ENCODE measurements around the gene COL1A1.

The COL1A1 gene

DNA sequence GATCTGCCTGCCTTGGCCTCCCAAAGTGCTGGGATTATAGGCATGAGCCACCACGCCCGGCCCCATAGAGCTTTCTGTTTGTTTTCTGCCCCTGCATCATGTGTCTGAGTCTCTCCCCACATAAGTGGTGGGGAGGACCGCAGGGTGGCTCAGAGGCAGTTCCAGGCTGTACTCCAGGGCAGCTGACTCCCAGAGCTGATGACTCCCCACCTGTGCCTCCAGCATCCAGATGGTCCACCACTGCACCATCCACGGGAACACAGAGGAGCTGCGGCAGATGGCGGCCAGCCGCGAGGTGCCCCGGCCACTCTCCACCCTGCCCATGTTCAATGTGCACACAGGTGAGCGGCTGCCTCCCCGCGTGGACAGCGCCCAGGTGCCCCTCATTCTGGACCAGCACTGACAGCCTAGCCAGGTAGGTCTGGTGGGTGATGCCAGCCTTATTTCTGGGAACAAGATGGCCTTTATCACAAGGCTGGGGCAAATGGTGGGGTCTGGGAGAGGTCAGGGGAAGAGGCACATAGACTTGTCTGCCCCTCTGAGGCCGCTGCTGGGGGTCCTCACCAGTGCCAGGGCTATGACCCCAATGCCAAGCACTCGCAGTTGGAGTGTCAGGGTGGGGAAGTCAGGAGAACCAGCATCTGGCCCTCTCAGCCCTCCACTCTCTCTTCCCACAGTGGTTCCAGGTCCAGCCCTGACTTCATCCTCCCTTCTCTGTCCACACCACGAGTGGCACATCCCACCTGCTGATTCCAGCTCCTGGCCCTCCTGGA, 26.2 kb downstream of the COL1A1 start:
- Histone ChIP-seq H3K9me3 (ENCODE audit: control insufficient read depth, insufficient read depth, low read depth, low read length) (no peaks in the 10 kb centered on the region), H3K27me3 (ENCODE audit: control insufficient read depth, insufficient read depth, low read length) (no peaks in the 10 kb centered on the region), H3K4me1 (ENCODE audit: control insufficient read depth, insufficient read depth, low read length) (peaks cover 32% of the 10 kb centered on the region), H3K9ac (ENCODE audit: low read length) (no peak overlapping the region), H3K4me3 (ENCODE audit: low read depth, low read length) (no peak overlapping the region), H3K27ac (ENCODE audit: low read depth, low read length) (no peak overlapping the region), H3K36me3 (ENCODE audit: control insufficient read depth, insufficient read depth, low read length) (no peaks in the 10 kb centered on the region)

- Histone ChIP-seq H3K9ac (ENCODE audit: low read length) (no peak overlapping the region), H3K9me3 (ENCODE audit: control insufficient read depth, insufficient read depth, low read depth, low read length) (no peaks in the 10 kb centered on the region), H3K27me3 (ENCODE audit: control insufficient read depth, insufficient read depth, low read length) (no peaks in the 10 kb centered on the region), H3K27ac (ENCODE audit: low read depth, low read length) (no peak overlapping the region), H3K36me3 (ENCODE audit: control insufficient read depth, insufficient read depth, low read length) (no peaks in the 10 kb centered on the region), H3K4me1 (ENCODE audit: control insufficient read depth, insufficient read depth, low read length) (peaks cover 32% of the 10 kb centered on the region), H3K4me3 (ENCODE audit: low read depth, low read length) (no peak overlapping the region)
These were observed 27.0 kb downstream of the COL1A1 start for GRCh38 chr17:50174444-50174843.

GRCh38 chr17:50173335-50173941, 28.0 kb downstream of the COL1A1 start:
- Histone ChIP-seq H3K36me3 (ENCODE audit: control insufficient read depth, insufficient read depth, low read length) (no peaks in the 10 kb centered on the region), H3K4me3 (ENCODE audit: low read depth, low read length) (no peak overlapping the region), H3K27me3 (ENCODE audit: control insufficient read depth, insufficient read depth, low read length) (no peaks in the 10 kb centered on the region), H3K27ac (ENCODE audit: low read depth, low read length) (no peak overlapping the region), H3K9me3 (ENCODE audit: control insufficient read depth, insufficient read depth, low read depth, low read length) (no peaks in the 10 kb centered on the region), H3K9ac (ENCODE audit: low read length) (no peak overlapping the region), H3K4me1 (ENCODE audit: control insufficient read depth, insufficient read depth, low read length) (peaks cover 28% of the 10 kb centered on the region)

DNA sequence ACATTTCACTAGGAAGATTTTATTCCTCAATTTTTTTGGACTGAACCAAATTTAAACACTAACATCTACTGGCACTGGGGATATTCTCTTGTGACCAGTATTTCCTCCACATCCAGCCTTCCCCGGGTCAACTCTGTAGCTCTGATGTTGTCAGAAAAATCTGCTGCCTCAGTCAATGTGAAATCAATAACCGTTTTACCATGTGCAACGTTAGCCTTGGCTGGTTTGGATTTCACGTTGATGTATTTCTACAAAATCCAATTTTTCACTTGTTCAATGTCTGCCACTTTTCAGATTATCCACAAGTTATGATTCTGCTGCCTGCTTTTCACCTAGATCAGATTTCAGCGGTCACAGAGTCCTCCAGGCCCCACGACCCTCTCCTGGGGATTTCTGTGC, 28.5 kb downstream of the COL1A1 start:
- no peaks in the 10 kb centered on the region for H3K36me3 ChIP-seq (ENCODE audit: control insufficient read depth, insufficient read depth, low read length)
- H3K9ac ChIP-seq (ENCODE audit: low read length) = no peak overlapping the region
- no peak overlapping the region for H3K4me3 ChIP-seq (ENCODE audit: low read depth, low read length)
- no peak overlapping the region for H3K27ac ChIP-seq (ENCODE audit: low read depth, low read length)
- H3K4me1 ChIP-seq (ENCODE audit: control insufficient read depth, insufficient read depth, low read length) = peaks cover 28% of the 10 kb centered on the region
- no peaks in the 10 kb centered on the region for H3K9me3 ChIP-seq (ENCODE audit: control insufficient read depth, insufficient read depth, low read depth, low read length)
- no peaks in the 10 kb centered on the region for H3K27me3 ChIP-seq (ENCODE audit: control insufficient read depth, insufficient read depth, low read length)

- Histone ChIP-seq H3K27ac (ENCODE audit: low read depth, low read length) (no peak overlapping the region), H3K4me3 (ENCODE audit: low read depth, low read length) (no peak overlapping the region), H3K27me3 (ENCODE audit: control insufficient read depth, insufficient read depth, low read length) (no peaks in the 10 kb centered on the region), H3K4me1 (ENCODE audit: control insufficient read depth, insufficient read depth, low read length) (peaks cover 28% of the 10 kb centered on the region), H3K36me3 (ENCODE audit: control insufficient read depth, insufficient read depth, low read length) (no peaks in the 10 kb centered on the region), H3K9me3 (ENCODE audit: control insufficient read depth, insufficient read depth, low read depth, low read length) (no peaks in the 10 kb centered on the region), H3K9ac (ENCODE audit: low read length) (no peak overlapping the region)
These were observed 29.3 kb downstream of the COL1A1 start for GRCh38 chr17:50172130-50172529.

GRCh38 chr17:50171371-50172071, 29.9 kb downstream of the COL1A1 start:
- Histone ChIP-seq H3K4me3 (ENCODE audit: low read depth, low read length) (no peak overlapping the region), H3K27me3 (ENCODE audit: control insufficient read depth, insufficient read depth, low read length) (no peaks in the 10 kb centered on the region), H3K9me3 (ENCODE audit: control insufficient read depth, insufficient read depth, low read depth, low read length) (no peaks in the 10 kb centered on the region), H3K4me1 (ENCODE audit: control insufficient read depth, insufficient read depth, low read length) (peaks cover 26% of the 10 kb centered on the region), H3K9ac (ENCODE audit: low read length) (no peak overlapping the region), H3K36me3 (ENCODE audit: control insufficient read depth, insufficient read depth, low read length) (no peaks in the 10 kb centered on the region), H3K27ac (ENCODE audit: low read depth, low read length) (no peak overlapping the region)

DNA sequence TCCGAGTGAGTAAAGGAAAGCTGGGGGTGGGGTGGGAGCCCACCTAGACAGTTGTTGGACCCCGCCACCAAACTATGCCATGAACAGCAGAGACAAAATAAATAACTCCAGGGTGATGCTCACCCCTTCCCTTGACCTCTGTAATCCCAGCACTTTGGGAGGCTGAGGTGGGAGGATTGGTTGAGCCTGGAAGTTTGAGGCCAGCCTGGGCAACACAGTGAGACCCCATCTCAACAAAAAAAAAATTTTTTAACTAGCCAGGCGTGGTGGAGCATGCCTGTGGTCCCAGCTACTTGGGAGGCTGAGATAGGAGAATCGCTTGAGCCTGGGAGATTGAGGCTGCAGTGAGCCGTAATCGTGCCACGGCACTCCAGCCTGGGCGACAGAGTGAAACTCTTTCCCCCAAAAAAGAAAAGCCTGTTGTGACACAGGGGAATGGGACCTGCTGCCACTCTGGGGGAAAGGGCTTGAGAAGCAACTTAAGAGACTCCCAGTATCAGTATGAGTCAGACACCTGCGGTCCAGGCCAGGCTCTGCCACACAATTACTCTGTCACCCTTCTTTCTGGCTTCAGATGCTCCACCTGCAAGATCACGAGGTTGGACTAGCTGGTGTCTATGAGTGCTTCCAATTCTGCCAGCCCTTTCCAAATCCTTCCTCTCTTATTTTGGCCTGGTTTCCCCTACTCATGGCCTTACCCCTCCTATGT, 30.6 kb downstream of the COL1A1 start:
- no peak overlapping the region for H3K9ac ChIP-seq (ENCODE audit: low read length)
- peaks cover 32% of the 10 kb centered on the region for H3K4me1 ChIP-seq (ENCODE audit: control insufficient read depth, insufficient read depth, low read length)
- H3K9me3 ChIP-seq (ENCODE audit: control insufficient read depth, insufficient read depth, low read depth, low read length) = no peaks in the 10 kb centered on the region
- no peaks in the 10 kb centered on the region for H3K36me3 ChIP-seq (ENCODE audit: control insufficient read depth, insufficient read depth, low read length)
- H3K4me3 ChIP-seq (ENCODE audit: low read depth, low read length) = no peak overlapping the region
- H3K27me3 ChIP-seq (ENCODE audit: control insufficient read depth, insufficient read depth, low read length) = no peaks in the 10 kb centered on the region
- no peak overlapping the region for H3K27ac ChIP-seq (ENCODE audit: low read depth, low read length)

DNA sequence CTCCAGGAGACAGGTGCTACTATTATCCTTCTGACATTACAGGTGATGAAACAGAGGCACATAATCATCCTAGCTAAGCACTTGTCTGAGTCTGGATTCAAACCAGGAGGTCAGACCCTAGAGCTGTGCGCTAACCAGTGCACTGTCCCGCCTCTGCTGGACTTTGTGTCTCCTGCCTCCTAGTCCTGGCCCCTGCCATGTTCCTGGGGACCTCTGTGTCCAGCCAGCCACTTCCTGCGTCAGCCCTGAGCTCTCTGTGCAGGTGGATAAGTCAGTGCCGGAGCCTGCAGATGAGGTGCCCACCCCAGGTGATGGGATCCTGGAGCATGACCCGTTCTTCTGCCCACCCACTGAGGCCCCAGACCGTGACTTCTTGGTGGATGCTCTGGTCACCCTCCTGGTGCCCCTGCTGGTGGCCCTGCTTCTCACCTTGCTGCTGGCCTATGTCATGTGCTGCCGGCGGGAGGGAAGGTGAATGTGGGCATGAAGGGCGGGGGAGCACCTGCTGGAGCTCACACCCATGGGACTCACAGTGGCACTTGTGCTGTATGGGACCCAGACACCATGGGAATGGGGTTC, 31.5 kb downstream of the COL1A1 start:
- H3K4me3 ChIP-seq (ENCODE audit: low read depth, low read length) = no peak overlapping the region
- no peaks in the 10 kb centered on the region for H3K36me3 ChIP-seq (ENCODE audit: control insufficient read depth, insufficient read depth, low read length)
- peaks cover 35% of the 10 kb centered on the region for H3K4me1 ChIP-seq (ENCODE audit: control insufficient read depth, insufficient read depth, low read length)
- H3K9me3 ChIP-seq (ENCODE audit: control insufficient read depth, insufficient read depth, low read depth, low read length) = no peaks in the 10 kb centered on the region
- no peak overlapping the region for H3K9ac ChIP-seq (ENCODE audit: low read length)
- H3K27ac ChIP-seq (ENCODE audit: low read depth, low read length) = no peak overlapping the region
- H3K27me3 ChIP-seq (ENCODE audit: control insufficient read depth, insufficient read depth, low read length) = no peaks in the 10 kb centered on the region

- H3K36me3 ChIP-seq (ENCODE audit: control insufficient read depth, insufficient read depth, low read length) = no peaks in the 10 kb centered on the region
- peaks cover 35% of the 10 kb centered on the region for H3K4me1 ChIP-seq (ENCODE audit: control insufficient read depth, insufficient read depth, low read length)
- H3K9me3 ChIP-seq (ENCODE audit: control insufficient read depth, insufficient read depth, low read depth, low read length) = no peaks in the 10 kb centered on the region
- no peak overlapping the region for H3K9ac ChIP-seq (ENCODE audit: low read length)
- H3K27ac ChIP-seq (ENCODE audit: low read depth, low read length) = no peak overlapping the region
- no peaks in the 10 kb centered on the region for H3K27me3 ChIP-seq (ENCODE audit: control insufficient read depth, insufficient read depth, low read length)
- H3K4me3 ChIP-seq (ENCODE audit: low read depth, low read length) = no peak overlapping the region
These were observed 32.2 kb downstream of the COL1A1 start for GRCh38 chr17:50169121-50169764.

DNA sequence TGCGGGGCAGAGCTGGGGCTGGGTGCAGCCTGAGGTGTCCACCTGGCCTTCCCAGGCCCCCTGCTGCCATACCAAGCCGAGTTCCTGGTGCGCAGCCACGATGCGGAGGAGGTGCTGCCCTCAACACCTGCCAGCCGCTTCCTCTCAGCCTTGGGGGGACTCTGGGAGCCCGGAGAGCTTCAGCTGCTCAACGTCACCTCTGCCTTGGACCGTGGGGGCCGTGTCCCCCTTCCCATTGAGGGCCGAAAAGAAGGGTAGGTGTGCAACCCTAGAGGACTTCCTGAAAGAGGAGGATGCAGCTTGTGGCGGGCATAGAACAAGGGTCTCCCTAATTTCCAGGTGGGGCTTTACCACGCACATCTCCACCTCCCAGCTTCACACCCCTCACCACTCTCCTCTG, 33.1 kb downstream of the COL1A1 start:
- Histone ChIP-seq H3K27me3 (ENCODE audit: control insufficient read depth, insufficient read depth, low read length) (no peaks in the 10 kb centered on the region), H3K4me3 (ENCODE audit: low read depth, low read length) (no peak overlapping the region), H3K36me3 (ENCODE audit: control insufficient read depth, insufficient read depth, low read length) (no peaks in the 10 kb centered on the region), H3K27ac (ENCODE audit: low read depth, low read length) (no peak overlapping the region), H3K9ac (ENCODE audit: low read length) (no peak overlapping the region), H3K9me3 (ENCODE audit: control insufficient read depth, insufficient read depth, low read depth, low read length) (no peaks in the 10 kb centered on the region), H3K4me1 (ENCODE audit: control insufficient read depth, insufficient read depth, low read length) (peaks cover 33% of the 10 kb centered on the region)

Measured in HUES6 (cell line).